Measurements from ENCODE around the gene CLSTN2.

Gene CLSTN2

DNA sequence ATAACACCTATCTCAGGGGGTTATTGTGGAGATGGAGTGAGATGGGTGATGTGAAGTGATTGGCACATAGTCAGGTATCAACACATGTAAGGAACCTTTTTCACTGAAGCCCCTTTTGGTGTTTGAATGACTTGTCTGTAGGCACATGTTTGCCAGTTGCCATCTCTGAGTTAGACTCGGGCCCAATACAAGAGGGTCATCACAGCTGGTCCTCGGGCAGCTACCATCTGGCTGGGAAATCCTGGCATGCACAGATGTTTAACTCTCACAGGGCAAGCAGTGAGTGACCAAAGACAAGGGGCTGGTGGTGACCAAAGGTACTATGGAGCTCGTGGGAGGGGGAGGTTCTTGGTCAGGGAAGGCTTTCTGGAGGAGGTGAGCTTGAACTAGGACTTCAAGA, 118.8 kb downstream of the CLSTN2 start:
- DNase-seq, result no peak

DNA sequence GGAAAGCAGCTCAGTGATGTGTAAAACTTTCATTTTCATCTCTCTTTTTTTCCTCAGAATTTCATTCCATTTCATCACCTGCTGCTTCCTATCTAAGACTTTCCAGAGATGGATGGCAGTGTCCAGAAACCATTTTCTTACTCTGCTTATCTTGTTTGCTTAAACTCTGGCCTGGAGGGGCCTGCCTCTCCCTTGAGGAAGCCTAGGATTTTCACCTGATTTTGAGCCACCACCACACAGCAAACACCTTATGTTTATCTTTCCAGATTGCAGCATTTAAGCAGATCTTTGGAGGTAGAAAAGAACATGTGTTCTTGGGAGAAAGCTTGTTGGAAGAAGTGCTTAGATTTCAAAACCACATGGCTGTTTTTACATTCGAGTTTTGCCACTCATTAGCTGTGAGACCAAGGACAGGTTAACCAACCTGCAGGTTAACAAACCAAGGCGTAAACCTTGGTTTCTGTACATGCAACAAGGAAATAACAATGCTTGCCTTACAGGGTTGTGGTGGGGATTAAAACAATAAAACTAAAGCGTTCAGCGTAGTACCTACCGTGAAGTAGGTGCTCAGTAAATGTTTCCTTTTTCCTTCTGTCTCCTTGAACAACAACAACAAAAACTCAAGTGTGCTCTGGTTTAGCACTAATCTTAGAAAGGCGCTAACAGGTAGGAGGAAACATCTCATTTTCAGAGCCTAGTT, 120.3 kb downstream of the CLSTN2 start:
- DNase-seq, result no peak

GRCh38 chr3:140056047-140056446, 121.1 kb downstream of the CLSTN2 start:
- no peak for DNase-seq

DNA sequence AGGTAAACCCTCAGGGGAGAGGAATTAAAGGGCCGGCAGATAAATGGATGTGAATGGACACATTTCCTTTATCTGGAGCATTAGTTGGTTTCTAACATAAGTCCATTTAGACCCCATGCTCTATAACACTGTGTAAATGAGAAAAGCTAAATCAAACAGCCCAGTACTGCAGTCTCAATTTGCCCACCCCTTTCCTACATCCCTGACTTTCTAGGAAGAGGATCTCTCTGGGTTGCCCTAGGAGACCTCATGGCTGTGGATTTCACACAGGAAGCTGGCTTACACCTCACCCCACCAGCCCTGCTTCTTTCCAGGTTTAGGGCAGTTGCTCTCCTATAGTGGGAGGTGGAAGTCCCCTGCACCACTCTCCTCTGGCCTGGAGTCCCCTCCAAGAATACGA, 126.2 kb downstream of the CLSTN2 start:
- no peak for DNase-seq

DNA sequence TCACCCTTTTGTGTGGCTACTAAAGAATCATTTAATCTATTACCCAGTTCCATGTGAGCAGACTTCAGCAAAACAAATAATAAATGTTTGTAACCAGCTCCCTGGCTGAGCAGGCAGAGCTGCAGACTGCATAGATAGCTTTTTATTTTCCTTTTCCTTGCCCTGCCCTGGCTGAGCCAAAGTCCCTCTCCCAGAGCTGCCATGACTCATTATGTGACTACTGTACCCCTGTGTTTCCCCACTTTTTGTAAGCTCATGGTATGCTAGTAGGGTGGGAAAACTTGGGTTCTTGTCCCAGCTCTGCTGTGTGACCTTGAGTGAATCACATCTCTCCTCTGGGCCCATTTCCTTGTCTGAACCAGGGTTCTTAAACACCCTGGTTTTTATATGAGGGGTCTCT, 127.5 kb downstream of the CLSTN2 start:
- DNase-seq, result no peak

DNA sequence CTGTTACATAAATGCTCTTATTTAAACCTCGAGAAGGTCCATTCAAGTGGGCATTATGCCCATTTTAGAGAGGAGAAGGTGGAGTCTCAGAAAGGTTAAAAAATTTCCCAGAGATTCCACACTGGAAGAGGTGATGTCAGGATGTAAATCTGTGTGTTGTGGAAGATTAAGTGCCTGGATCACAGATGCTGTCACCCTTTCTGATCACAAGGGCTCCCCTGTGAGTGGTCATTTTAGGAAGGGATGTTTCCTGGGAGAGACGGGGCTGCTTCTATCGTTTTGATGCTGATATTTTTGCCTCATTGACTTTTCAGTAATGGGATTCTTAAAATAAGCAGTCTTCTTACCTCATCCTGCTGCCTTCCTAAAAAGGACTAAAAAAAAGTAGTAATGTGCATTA, 132.5 kb downstream of the CLSTN2 start:
- no peak for DNase-seq

GRCh38 chr3:140068494-140069017, 133.6 kb downstream of the CLSTN2 start:
- DNase-seq, result no peak

- no peak for DNase-seq
Observed at GRCh38 chr3:140073278-140074045, 138.5 kb downstream of the CLSTN2 start.

- DNase-seq, result no peak
Observed at GRCh38 chr3:140076552-140076951, 141.6 kb downstream of the CLSTN2 start.

- DNase-seq, result no peak
Observed at GRCh38 chr3:140077406-140077805, 142.4 kb downstream of the CLSTN2 start.

DNA sequence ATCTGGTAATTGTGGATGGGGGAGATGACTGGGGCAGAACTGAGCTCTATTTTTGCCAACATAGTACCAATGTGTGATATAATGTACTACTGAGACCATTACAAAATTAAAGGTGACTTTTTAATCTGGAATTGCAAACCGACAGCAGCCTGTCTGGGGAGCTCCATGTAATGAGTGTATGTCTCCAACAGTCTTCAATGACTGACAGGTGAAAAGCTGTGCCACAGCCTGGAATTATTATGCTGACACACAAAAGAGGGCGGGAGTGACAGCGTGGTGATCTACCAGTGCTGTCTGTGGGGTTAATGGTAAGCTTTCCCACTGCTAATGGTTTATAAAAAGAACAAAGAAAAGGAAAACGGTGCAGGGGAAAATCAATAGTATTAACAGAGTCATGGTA, 143.4 kb downstream of the CLSTN2 start:
- no peak for DNase-seq

- DNase-seq, result peak; percentile 18
Observed at GRCh38 chr3:140078940-140079339, 144.0 kb downstream of the CLSTN2 start.

GRCh38 chr3:140081887-140082286, 146.9 kb downstream of the CLSTN2 start:
- no peak for DNase-seq

DNA sequence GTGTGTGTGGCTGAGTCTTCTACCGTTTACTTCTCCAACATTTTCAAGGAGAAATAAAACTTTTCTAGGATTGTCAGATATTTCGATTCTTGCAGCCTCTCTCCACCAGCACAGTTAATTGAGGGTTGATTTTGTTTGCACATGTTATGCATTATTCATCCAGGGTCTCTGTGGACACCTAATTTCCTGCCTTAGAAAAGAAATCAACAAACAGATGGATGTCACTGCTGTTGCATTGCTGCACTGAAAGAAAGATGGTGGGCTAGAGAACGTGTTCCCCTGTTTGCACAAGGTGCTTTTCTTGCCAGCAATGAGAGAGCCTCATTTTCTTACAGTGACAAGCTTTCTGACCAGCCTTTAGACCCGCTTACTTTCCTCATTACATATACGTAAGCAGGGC, 150.0 kb downstream of the CLSTN2 start:
- no peak for DNase-seq

- DNase-seq, result no peak
Observed at GRCh38 chr3:140086642-140087041, 151.7 kb downstream of the CLSTN2 start.

DNA sequence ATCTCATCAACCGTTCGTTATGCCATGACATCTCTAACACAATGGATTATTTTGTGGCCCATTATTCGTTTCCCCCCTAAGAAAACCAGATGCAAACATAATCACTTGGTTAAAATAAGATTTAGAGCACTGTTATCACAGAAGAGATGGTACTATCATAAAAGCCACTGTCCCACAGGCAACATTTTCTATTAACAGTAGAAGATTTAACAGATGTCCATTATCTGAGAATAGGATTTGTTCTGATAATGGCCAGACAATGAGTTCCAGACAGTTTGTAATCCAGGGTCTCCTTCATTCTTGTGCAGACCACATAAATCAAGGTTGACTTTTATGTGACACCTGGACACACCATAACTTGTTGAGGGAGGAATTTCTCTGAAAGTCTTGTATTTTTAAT, 153.1 kb downstream of the CLSTN2 start:
- no peak for DNase-seq

- no peak for DNase-seq
Observed at GRCh38 chr3:140088513-140088912, 153.5 kb downstream of the CLSTN2 start.

DNA sequence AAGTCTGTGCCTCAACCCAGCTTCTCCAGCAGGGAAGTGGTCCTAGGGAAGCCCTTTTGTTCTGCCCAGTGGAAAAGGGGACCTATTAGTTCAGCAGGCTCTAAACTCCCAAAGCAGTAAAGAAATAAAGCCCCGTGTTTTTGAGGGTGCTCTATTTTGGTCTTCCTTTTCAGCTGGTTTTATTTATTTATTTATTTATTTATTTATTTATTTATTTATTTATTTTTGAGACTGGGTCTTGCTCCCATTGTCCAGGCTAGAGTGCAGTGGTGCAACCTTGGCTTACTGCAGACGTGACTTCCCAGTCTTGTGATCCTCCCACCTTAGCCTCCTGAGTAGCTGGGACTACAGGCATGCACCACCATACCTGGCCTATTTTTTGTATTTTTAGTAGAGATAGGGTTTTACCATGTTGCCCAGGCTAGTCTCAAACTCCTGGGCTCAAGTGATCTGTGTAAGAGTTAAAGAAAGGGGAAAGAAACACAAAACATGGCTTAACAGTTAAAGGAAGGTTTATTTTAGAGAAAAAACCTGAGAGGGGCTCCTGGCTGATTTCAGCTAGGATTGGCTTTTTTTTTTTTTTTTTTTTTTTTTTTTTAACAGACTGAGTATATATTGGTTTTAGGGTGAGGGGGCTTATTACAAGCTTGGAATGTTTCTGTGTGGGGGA, 154.6 kb downstream of the CLSTN2 start:
- DNase-seq, result no peak

GRCh38 chr3:140091143-140091542, 156.2 kb downstream of the CLSTN2 start:
- DNase-seq, result no peak

DNA sequence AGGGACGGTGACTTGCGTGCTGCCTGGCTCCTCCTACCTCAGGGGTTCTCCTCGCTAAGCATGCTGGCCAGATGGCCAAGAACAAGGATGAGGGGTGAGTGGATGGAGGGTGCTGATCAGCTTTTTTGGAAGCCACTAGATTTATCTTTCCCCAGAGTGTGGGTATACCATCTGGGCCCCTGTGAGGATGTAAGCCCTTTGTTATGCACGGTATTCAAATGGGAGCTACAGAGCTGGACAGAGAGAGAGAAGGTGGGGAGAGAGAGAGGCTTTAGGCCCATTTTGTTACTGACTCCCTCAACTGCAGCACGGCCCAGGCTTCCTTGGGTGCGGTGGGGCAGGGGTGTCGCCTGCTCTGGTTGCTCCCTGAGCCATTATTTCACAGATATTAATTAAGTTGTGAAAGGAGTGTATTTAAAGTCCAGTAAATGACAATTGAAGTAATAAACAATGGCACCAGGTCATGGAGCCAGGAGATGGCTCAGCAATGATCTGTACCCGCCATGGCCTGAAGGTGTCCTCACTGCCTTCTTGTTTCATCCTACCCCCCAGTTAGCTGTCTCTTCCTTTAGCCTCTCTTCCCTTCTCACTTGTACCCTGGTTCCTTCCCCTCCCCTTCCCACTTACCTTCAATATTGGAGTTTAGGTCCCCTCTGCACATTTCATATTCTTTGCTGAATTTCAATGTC, 158.0 kb downstream of the CLSTN2 start:
- DNase-seq, result no peak

DNA sequence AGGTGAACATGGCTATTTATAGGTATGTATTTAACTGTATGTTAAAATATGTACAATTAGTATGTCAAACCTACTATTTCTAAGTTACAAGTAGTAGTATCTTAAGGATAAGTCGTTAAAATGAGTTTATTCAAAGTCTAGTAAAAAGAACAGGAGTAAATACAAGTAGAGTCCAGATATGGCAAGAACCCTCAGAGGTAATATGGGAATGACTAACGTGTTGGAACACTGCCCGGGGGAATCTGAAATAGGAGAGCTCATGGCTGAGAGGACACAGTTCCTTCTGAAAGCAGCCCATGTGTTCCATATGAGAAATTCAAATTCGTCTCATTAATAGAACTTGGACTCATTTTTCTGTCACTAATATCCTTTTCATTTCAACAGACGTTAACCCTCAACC, 158.8 kb downstream of the CLSTN2 start:
- DNase-seq, result peak; percentile 86

DNA sequence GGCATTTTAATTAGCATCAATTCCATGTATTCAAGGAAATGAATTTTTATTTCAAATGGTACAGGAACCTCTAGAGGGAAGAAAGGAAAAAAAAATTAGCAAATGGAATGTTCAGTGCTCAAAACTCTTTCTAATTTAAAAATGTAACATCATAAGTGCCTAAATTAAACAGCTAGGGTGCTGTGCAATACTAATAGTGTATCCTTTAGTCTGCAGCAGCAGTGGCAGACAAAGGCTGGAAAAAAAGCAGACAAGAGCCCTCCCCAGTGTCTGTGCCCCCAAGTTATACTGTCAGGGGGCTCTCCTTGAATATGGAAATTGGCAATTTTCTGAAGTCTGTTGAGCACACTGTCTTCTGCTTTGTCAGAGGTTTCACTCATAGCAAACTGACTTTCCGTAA, 159.5 kb downstream of the CLSTN2 start:
- DNase-seq, result no peak

GRCh38 chr3:140096037-140096436, 161.1 kb downstream of the CLSTN2 start:
- DNase-seq, result no peak
